Endodermal cell (in vitro differentiated cells): Measurements from ENCODE around the gene IMPDH1. TPM values are rescaled to one million over a fixed set of nuclear protein-coding genes. Genes with fewer than 3 reads are reported as not detected.

ENCODE experiments used
- DNase-seq: peaks from one replicate; pipeline ENCODE4 v3.0.0-alpha.2; 2017
- H3K27ac ChIP-seq: 2 replicates; pipeline ENCODE4 v1.5.1; 2013; ENCODE audit warnings: mild to moderate bottlenecking, low read depth, low read length, moderate library complexity
- H3K27me3 ChIP-seq: 2 replicates; pipeline ENCODE4 v1.6.1; 2013; ENCODE audit warnings: mild to moderate bottlenecking, low read length, moderate library complexity; ENCODE audit not compliant: insufficient read depth, control insufficient read depth, poor library complexity, severe bottlenecking
- H3K36me3 ChIP-seq: 2 replicates; pipeline ENCODE4 v1.7.0; 2013; ENCODE audit warnings: mild to moderate bottlenecking, low read length, moderate library complexity; ENCODE audit not compliant: control insufficient read depth, insufficient read depth
- H3K4me1 ChIP-seq: one replicate; pipeline ENCODE4 v1.7.0; 2013; ENCODE audit warnings: low read length; ENCODE audit not compliant: control insufficient read depth, insufficient read depth
- H3K4me3 ChIP-seq: 2 replicates; pipeline ENCODE4 v1.5.1; 2013; ENCODE audit warnings: mild to moderate bottlenecking, low read length, moderate library complexity
- H3K9ac ChIP-seq: 2 replicates; pipeline ENCODE4 v1.6.1; 2013; ENCODE audit warnings: mild to moderate bottlenecking, low read length, moderate library complexity; ENCODE audit not compliant: poor library complexity, severe bottlenecking; ENCODE audit errors: extremely low read depth
- H3K9me3 ChIP-seq: 2 replicates; pipeline ENCODE4 v1.6.1; 2013; ENCODE audit warnings: mild to moderate bottlenecking, low read length, moderate library complexity; ENCODE audit not compliant: control insufficient read depth
- H3K27ac Mint-ChIP-seq: 2 replicates; pipeline ENCODE4 v1.8.0; 2020; ENCODE audit warnings: mixed read lengths
- H3K27me3 Mint-ChIP-seq: 2 replicates; pipeline ENCODE4 v1.8.0; 2021; ENCODE audit warnings: mild to moderate bottlenecking, mixed read lengths; ENCODE audit not compliant: insufficient read depth
- H3K36me3 Mint-ChIP-seq: 2 replicates; pipeline ENCODE4 v1.8.0; 2020; ENCODE audit warnings: low read depth, mixed read lengths
- H3K4me1 Mint-ChIP-seq: 2 replicates; pipeline ENCODE4 v1.8.0; 2020; ENCODE audit warnings: mixed read lengths
- H3K4me3 Mint-ChIP-seq: 2 replicates; pipeline ENCODE4 v1.8.0; 2020; ENCODE audit warnings: mild to moderate bottlenecking, moderate library complexity, mixed read lengths
- H3K9me3 Mint-ChIP-seq: 2 replicates; pipeline ENCODE4 v1.8.0; 2020; ENCODE audit warnings: mild to moderate bottlenecking, mixed read lengths
- WGBS, 2 experiments: methylation state at CpG; one replicate each; pipeline versions ENCODE4 v1.1.5 to v1.1.7; 2013; ENCODE audit warnings: missing lambda C conversion rate in 2 of 2, mixed read lengths in 1 of 2; ENCODE audit not compliant: insufficient coverage in 1 of 2, insufficient read length in 1 of 2; 5-methylcytosine and 5-hydroxymethylcytosine counted together
- total RNA-seq, 2 donors: library from RNA; stranded (reverse); fragmentation: NEBNext Ultra II Directional in 1 of 2; extraction: Animal tissue kit (Norgen Biotek cat#: 25700) in 1 of 2; gene quantifications; 2 replicates in 1 of 2; 3 replicates in 1 of 2; pipeline ENCODE4 v1.2.1, GENCODE V29; 2021
- TF ChIP-seq, protein P1 (sequence below): fragments of 200-600 bp; sonication (generic); conservative IDR thresholded peaks from 2 replicates; pipeline ENCODE4 v1.5.0; 2021; ENCODE audit warnings: antibody characterized with exemption, mild to moderate bottlenecking

IMPDH1 gene
- total RNA-seq, 2 donors from 2014 or later = 13.4 to 16.5 TPM

DNA sequence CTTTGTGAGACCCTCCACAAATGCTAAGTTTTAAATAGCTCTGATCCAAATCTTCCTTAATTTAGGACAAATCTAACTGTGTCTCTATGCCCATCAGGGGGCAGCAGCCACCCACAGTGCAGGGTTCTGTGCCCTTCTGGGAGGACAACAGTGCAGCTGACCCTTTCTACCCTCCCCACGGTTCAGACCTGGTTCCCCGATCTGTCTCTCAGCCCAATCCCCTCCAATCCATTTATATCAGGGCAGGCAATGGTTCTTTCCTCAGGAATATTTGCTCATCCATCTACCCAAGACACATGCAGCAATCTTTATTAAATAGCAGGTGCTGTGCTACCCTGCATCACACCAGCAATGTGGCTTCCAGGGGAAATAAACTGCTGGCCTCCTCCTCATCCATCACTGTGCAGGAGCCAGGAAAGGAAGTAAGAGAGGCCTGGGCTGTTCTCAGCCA is 62.1 kb downstream of the IMPDH1 start:
- Histone ChIP-seq H3K9ac (no peak overlapping the region), H3K27ac (no peak overlapping the region), H3K4me3 (no peak overlapping the region), H3K9me3 (no peaks in the 10 kb centered on the region), H3K36me3 (no peaks in the 10 kb centered on the region), H3K4me1 (no peaks in the 10 kb centered on the region), H3K27me3 (peaks cover 50% of the 10 kb centered on the region)
- no peaks in the 10 kb centered on the region for H3K9me3 Mint-ChIP-seq
- H3K27me3 Mint-ChIP-seq = peaks cover 67% of the 10 kb centered on the region
- TF ChIP-seq, protein P1, sequence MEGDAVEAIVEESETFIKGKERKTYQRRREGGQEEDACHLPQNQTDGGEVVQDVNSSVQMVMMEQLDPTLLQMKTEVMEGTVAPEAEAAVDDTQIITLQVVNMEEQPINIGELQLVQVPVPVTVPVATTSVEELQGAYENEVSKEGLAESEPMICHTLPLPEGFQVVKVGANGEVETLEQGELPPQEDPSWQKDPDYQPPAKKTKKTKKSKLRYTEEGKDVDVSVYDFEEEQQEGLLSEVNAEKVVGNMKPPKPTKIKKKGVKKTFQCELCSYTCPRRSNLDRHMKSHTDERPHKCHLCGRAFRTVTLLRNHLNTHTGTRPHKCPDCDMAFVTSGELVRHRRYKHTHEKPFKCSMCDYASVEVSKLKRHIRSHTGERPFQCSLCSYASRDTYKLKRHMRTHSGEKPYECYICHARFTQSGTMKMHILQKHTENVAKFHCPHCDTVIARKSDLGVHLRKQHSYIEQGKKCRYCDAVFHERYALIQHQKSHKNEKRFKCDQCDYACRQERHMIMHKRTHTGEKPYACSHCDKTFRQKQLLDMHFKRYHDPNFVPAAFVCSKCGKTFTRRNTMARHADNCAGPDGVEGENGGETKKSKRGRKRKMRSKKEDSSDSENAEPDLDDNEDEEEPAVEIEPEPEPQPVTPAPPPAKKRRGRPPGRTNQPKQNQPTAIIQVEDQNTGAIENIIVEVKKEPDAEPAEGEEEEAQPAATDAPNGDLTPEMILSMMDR = peak; percentile 80
- no peak overlapping the region for H3K4me3 Mint-ChIP-seq
- H3K4me1 Mint-ChIP-seq = peaks cover 4% of the 10 kb centered on the region
- no peak overlapping the region for H3K27ac Mint-ChIP-seq
- WGBS, 2 experiments = 28 to 38% methylated on average over 2 of the region's 2 CpGs
- DNase-seq = peak; percentile 78
- no peaks in the 10 kb centered on the region for H3K36me3 Mint-ChIP-seq

DNA sequence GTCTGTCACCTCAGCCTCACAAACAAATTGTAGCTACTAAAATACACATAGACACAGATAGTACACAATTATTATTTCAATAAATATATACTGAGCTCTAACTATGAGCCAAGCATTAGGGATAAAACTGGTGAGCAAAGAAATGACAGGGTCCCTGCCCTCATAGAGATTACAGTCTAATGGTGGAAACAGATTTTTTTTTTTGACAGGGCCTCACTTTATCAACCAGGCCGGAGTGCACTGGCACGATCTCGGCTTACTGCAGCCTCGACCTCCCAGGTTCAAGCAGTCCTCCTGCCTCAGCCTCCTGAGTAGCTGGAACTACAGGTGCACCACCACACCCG is 65.4 kb downstream of the IMPDH1 start:
- peak overlapping the region; percentile 89 for H3K4me3 ChIP-seq
- 96 to 100% methylated on average over 3 to 5 of the region's 5 CpGs for WGBS, 2 experiments
- H3K9me3 ChIP-seq = no peaks in the 10 kb centered on the region
- H3K27ac ChIP-seq = no peak overlapping the region
- no peak overlapping the region for H3K9ac ChIP-seq
- Mint-ChIP-seq H3K27ac (no peak overlapping the region), H3K36me3 (peaks cover 3% of the 10 kb centered on the region), H3K4me3 (peak overlapping the region; percentile 95), H3K27me3 (peaks cover 41% of the 10 kb centered on the region), H3K4me1 (peaks cover 11% of the 10 kb centered on the region), H3K9me3 (no peaks in the 10 kb centered on the region)
- peaks cover 19% of the 10 kb centered on the region for H3K27me3 ChIP-seq
- no peaks in the 10 kb centered on the region for H3K36me3 ChIP-seq
- DNase-seq = no peak
- TF ChIP-seq, protein P1 = no peak
- H3K4me1 ChIP-seq = peaks cover 3% of the 10 kb centered on the region

GRCh38 chr7:128343554-128344430 is 66.0 kb downstream of the IMPDH1 start, which contains the start of gene RBM28:
Gene RBM28 (minus strand): TSS chr7:128343908. CDS start chr7:128343793, 115 bp downstream.
- Mint-ChIP-seq H3K4me3 (peak within 1 kb of the TSS; percentile 95), H3K4me1 (peaks cover 11% of the 10 kb centered on the region), H3K9me3 (no peaks in the 10 kb centered on the region), H3K27me3 (peaks cover 34% of the 10 kb centered on the region), H3K36me3 (peaks cover 6% of the 10 kb centered on the region), H3K27ac (peak within 1 kb of the TSS; percentile 97)
- Histone ChIP-seq H3K27ac (peak within 1 kb of the TSS; percentile 62), H3K36me3 (peaks cover 6% of the 10 kb centered on the region), H3K4me3 (peak within 1 kb of the TSS; percentile 89), H3K9ac (peak within 1 kb of the TSS; percentile 81), H3K27me3 (peaks cover 13% of the 10 kb centered on the region), H3K4me1 (peaks cover 3% of the 10 kb centered on the region), H3K9me3 (no peaks in the 10 kb centered on the region)
- TF ChIP-seq, protein P1 = no peak
- 16 to 17% methylated on average over 19 to 49 of the region's 49 CpGs for WGBS, 2 experiments
- DNase-seq = peak; percentile 95

Other genes with a start within 250 kb of the IMPDH1 start
- not detected for gene LEP, start 168.7 kb downstream of the IMPDH1 start, total RNA-seq
- gene RBM28, start 66.1 kb downstream of the IMPDH1 start, total RNA-seq = 10 to 100 TPM; 60.1 to 60.9 TPM
- gene PRRT4, start 48.3 kb downstream of the IMPDH1 start, total RNA-seq = under 1 TPM in 1 of 2 donors, not detected in 1; 0.18 TPM
- gene HILPDA, start 45.9 kb upstream of the IMPDH1 start, total RNA-seq = 10 to 100 TPM; 26.5 to 37.9 TPM
- gene METTL2B, start 66.8 kb upstream of the IMPDH1 start, total RNA-seq = 10 to 100 TPM; 39.8 to 50.5 TPM